Endometrial microvascular endothelial cells (primary cell): Measurements from ENCODE around the gene UXT. TPM values are rescaled to one million over a fixed set of nuclear protein-coding genes. Genes with fewer than 3 reads are reported as not detected.
"Not testable (repeated sequence)": the region's sequence is repeated elsewhere in the genome, so short reads cannot be mapped to it uniquely, and the experiment has no call there.

Experiments
- in situ Hi-C: cut with HindIII; loops from 2 replicates; pipeline ENCODE4 v1.10.0; 2017; ENCODE audit warnings: low sequenced_read_pairs, low pct_unique_long_range_greater_than_20kb; ENCODE audit errors: inconsistent ontology term
- total RNA-seq: library from RNA; depleted of rRNA; stranded (reverse); fragments of >200 nt; gene quantifications from one replicate; pipeline ENCODE4 v1.2.3, GENCODE V29; 2015; ENCODE audit errors: inconsistent ontology term

UXT gene
- total RNA-seq: 115 TPM

GRCh38 chrX:47658684-47659420 lies at the start of gene UXT:
TSS of gene UXT (minus strand) at chrX:47659180. CDS start at chrX:47658927, 253 bp downstream.
- in situ Hi-C loops: no loop called here

- in situ Hi-C loops: no loop called here
Observed at GRCh38 chrX:47707031-47707780, 48.2 kb upstream of the UXT start.

GRCh38 chrX:47706575-47706974 lies 47.6 kb upstream of the UXT start:
- in situ Hi-C loops: no loop called here

- in situ Hi-C loops: no loop called here
Observed at GRCh38 chrX:47704736-47705135, 45.8 kb upstream of the UXT start.

GRCh38 chrX:47697181-47697580 lies 38.2 kb upstream of the UXT start:
- in situ Hi-C loops: no loop called here

DNA sequence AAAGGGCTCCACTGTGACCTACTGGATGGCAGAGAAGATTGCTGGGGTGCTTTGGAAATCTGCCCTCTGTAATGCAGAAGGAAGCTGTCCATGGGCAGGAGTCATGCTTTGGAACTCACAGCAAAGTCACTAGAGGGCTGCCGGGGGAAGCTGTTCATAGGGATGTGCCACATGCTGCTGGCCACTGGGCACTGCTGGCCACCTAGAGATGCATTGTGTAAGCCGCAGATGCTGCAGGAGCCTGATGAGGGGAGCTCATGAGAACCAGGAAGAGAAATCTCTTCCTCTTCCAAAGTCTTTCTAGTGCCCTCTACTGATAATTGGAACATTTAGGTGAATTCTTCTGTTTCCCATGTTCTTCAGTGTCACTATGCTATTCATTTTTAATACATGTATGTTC lies 31.2 kb upstream of the UXT start:
- in situ Hi-C loops: no loop called here

- in situ Hi-C loops: no loop called here
Observed at GRCh38 chrX:47687263-47687662, 28.3 kb upstream of the UXT start.

DNA sequence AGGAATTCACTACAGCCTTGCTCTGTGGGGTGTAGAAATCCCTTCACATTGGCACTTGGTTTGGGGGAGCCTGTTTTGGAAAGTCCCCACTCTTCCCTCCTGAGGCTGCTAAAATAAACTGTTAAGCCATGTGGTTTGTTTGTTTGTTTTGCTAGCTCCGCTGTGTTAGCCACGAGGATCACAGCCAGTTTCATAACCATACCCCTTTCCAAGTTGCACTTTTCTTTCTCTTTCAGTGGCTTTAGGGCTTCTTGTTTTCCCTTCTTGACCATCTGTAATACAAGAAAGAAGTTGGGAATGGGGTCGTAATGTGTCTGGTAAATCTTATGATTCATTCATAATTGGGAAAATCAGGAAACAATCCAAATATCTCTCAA lies 24.8 kb upstream of the UXT start:
- in situ Hi-C loops: no loop called here

DNA sequence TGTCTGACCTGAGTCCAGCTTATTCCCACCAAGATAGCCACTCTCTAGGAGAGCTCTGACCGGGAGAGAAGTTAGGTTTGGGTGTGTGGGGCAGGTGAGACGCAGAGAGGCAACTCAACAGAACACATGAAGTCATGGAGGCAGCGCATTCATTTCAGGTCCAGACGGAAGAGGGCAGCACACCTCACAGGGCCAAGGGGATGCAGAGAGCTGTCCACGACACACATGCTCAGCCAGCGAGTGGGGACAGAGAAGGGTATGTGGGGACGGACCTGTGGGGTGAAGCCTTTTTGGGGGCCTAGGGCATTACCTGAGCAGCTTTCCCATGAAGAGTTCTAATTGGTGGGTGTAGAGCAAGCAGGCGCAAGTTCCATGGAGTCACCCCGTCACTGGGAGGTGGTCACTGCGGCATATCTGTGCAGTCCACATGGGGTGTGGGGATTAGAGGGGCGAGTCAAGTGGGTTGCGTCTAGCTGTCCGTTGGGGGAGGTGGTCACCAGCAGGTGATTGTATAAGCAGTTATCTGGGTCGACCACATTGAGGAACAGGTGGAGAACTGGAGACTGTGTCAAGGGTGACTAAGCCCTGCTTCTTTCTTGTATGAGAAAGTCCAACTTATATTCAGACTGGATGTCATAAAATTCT lies 24.3 kb upstream of the UXT start:
- in situ Hi-C loops: no loop called here

DNA sequence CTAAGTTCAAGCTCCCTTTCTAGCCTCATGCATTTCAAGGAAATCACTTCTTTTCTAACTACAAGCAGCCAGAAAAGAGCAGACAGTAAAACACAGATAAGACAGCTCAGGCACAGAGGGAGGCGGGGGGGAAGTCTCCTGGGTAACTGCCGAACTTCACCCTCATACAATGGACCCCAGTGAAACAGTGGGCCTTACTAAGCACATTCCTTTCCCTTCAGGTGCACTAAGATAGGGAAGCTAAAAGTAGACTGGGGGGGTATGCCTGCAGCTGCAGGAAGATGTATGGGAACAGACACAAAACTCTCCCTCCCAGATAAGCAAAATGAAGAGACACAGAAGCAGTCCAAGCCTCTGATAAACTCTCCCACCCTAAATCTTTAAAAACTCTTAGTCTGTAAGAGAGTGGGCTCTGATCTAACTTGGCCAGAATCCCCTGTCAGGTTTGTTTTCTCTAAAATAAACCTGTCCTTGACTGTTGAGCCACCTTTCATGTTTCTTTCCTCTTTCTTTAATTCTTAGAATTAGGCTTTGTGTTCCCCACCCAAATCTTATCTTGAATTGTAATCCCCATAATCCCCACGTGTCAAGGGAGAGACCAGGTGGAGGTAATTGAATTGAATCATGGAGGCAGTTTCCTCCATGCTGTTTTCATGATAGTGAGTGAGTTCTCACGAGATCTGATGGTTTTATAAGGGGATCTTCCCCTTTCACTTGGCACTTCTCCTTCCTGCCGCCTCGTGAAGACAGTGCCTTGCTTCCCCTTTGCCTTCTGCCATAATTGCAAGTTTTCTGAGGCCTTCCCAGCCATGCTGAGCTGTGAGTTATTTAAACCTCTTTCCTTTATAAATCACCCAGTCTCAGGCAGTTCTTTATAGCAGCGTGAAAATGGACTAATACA lies 17.2 kb upstream of the UXT start:
- in situ Hi-C loops: not testable (repeated sequence)

DNA sequence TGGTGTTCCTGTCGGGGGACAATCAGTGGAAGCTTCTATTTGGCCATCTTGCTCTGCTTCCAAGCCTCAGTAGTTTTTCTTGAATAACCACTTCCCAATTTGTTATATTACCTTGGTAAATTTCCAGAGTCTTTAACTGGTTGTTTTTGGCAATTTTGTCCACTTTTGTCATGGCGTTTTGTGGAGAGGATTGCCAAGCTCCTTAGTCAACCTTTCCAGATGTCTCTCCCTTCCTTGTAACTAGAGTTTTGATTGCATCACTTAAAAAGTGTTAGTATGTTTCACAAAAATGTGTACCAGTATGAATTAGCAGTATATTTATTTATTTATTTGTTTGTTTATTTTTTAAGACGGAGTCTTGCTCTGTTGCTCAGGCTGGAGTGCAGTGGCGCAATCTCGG lies 15.8 kb upstream of the UXT start:
- in situ Hi-C loops: no loop called here

DNA sequence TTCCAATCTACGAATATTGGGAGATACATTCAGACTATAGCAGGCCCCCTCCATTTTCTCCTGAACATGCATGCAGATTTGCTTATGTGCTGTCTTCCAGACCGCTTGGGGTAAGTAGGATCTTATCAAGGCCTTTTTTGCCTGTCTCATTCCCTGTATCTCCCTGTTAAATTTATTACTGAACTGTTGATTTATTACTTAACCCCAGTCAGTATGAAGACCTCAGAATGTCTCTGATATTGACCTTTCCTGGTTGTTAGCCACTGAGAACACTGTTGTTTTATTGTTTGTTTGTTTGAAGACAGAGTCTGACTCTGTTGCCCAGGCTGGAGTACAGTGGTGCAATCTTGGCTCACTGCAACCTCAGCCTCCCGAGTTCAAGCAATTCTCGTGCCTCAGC lies 6.8 kb upstream of the UXT start:
- in situ Hi-C loops: not testable (repeated sequence)

DNA sequence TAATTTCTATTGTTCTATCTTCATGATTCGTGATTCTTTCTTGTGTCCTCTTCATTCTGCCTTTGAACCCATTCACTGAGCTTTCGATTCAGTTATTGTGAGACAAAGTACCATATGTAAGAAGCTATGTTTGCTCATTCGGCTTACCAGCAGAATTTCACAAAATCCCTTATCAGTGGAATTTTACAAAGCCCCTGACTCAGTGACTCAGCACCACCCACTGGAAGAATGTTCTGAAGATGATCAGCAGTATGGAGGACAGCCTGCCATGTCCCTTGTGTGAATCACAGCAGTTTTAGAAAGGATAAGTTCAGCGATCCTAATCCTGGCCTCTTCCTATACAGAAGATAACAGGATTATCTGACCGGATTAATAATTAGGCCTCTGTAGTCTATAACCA lies 5.8 kb upstream of the UXT start:
- in situ Hi-C loops: no loop called here

GRCh38 chrX:47662144-47662657 lies 3.2 kb upstream of the UXT start:
- in situ Hi-C loops: no loop called here

DNA sequence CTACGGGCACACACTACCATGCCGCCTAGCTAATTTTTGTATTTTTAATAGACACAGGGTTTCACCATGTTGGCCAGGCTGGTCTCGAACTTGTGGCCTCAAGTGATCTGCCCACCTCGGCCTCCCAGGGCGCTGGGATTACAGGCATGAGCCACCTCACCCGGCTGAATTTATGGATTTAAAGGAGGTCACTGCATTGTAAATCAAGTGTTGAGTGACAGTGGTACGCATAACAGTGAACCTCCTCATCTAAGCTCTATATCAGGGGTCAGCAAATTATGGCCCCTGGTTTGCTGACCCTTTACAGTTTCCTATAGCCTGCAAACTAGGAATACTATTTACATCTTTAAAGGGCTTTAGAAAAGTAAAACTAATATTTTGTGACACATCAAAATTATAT lies 2.6 kb upstream of the UXT start:
- in situ Hi-C loops: no loop called here

- in situ Hi-C loops: no loop called here
Observed at GRCh38 chrX:47659421-47659726, 394 bp upstream of the UXT start.

- in situ Hi-C loops: no loop called here
Observed at GRCh38 chrX:47658301-47658683, 688 bp downstream of the UXT start.

- in situ Hi-C loops: no loop called here
Observed at GRCh38 chrX:47651043-47651905, 7.7 kb downstream of the UXT start.
